T47D (cell line): ENCODE data around the gene GALE.
"Not testable (repeated sequence)": the region's sequence is repeated elsewhere in the genome, so short reads cannot be mapped to it uniquely, and the experiment has no call there.

ENCODE experiments used
- DNase-seq, 2 experiments: peaks; one replicate each; pipeline versions ENCODE4 v3.0.0 to v3.0.0-alpha.2; 2011 to 2012; ENCODE audit warnings: low read depth in 1 of 2, low spot score in 1 of 2
- JUND ChIP-seq: IDR thresholded peaks from 2 replicates; pipeline ENCODE4 v1.6.1; 2012; ENCODE audit warnings: low read depth
- in situ Hi-C: cut with HindIII; loops from 2 replicates; pipeline ENCODE4 v1.10.0; 2016; ENCODE audit warnings: low sequenced_read_pairs, low pct_unique_long_range_greater_than_20kb

GALE gene

GRCh38 chr1:23803674-23804073, 3.1 kb upstream of the GALE start:
- in situ Hi-C loops: no loop called here
- TF ChIP-seq JUND: no peak
- DNase-seq: no peak

GRCh38 chr1:23802809-23803342, 2.3 kb upstream of the GALE start:
- DNase-seq, in situ Hi-C loops: not testable (repeated sequence)

DNA sequence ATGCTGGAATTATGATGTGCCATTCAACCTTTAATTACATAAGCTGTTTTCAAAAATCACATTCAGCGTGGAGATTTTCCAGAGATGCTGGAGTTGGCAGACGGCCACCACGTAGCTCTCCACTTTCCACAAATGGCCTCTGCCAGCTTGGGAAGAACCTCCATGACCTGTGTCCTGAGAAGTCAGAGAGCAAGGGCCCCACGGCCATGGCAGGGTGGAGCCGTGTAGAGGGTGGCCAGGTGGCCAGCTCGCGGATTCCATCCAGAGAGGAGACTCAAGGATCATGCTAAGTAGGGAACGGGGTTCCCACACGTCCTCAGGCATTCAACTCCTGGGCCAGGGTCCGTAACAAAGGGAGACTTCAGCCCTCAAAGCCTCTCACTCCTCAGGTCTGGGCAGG, 1.3 kb upstream of the GALE start:
- DNase-seq: no peak
- TF ChIP-seq JUND: no peak
- in situ Hi-C loops: no loop called here

DNA sequence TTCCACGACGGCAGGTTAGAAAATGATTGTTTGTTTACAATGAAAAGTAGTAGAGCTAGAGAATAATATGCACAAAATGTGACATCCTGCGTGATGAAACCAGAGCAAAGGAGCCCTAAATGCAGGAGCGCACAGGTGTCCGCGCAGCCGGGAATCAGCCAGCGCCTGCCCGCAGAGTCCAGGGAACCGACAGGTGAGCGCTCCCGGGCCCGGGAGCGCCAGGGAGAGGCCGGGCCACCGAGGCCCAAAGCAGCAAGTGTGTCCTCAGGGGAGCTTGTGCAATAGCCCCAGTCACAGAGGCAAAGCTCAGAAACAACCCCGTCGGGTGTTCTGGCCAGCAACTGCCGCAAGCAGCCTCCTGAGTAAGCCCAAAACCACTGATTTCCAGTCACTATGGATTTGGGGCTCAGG, 789 bp upstream of the GALE start:
- no peak for TF ChIP-seq JUND
- DNase-seq: no peak
- in situ Hi-C loops: no loop called here

DNA sequence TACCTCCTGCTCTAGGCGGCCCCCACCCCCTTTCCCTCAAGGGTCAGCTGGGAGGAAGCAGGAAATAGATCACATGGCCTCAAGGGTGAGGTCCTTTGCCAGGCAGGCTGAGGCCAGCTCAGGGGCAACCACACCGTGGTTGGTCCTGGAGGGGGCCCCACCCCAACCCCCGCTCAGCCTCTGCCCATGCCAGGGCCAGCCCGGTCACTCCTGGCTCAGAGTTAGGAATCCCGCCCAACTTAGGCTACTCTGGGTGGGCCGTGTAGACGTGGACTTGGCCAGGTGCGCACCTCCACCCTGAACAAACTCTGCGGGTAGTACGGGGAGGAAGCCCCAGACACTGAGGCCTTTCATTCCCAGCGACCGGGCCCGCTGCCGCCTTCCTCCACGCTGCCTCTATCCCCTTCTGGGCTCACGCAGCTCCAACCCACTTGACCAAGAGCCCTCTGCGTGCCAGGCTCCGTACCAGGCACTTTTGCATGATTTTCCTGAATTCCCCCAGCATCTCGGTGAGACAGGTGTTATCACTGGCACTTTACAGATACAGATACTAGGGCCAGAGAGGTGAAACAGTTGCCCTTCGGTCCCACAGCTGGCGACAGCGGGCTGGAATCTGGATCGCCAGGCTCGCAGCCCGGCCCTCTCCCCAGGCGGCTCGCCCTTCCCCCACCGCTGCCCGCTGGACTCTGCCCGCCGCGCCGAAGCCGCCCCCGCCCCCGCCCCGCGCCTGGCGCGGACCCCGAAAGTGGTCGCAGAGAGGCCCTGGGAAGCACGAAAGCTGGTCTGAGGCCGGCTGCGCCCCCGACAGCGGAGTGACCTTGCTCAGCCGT, 769 bp downstream of the GALE start:
- peak; percentile 31 to 59 for DNase-seq
- in situ Hi-C loops: no loop called here
- TF ChIP-seq JUND: no peak

GRCh38 chr1:23799255-23799569, 1.3 kb downstream of the GALE start:
- DNase-seq: no peak
- in situ Hi-C loops: no loop called here

GRCh38 chr1:23798662-23799142, 1.9 kb downstream of the GALE start:
- no peak for TF ChIP-seq JUND
- in situ Hi-C loops: no loop called here
- no peak for DNase-seq

More at GRCh38 chr1:23799255-23799569, 1.3 kb downstream of the GALE start:
- TF ChIP-seq JUND: no peak

DNA sequence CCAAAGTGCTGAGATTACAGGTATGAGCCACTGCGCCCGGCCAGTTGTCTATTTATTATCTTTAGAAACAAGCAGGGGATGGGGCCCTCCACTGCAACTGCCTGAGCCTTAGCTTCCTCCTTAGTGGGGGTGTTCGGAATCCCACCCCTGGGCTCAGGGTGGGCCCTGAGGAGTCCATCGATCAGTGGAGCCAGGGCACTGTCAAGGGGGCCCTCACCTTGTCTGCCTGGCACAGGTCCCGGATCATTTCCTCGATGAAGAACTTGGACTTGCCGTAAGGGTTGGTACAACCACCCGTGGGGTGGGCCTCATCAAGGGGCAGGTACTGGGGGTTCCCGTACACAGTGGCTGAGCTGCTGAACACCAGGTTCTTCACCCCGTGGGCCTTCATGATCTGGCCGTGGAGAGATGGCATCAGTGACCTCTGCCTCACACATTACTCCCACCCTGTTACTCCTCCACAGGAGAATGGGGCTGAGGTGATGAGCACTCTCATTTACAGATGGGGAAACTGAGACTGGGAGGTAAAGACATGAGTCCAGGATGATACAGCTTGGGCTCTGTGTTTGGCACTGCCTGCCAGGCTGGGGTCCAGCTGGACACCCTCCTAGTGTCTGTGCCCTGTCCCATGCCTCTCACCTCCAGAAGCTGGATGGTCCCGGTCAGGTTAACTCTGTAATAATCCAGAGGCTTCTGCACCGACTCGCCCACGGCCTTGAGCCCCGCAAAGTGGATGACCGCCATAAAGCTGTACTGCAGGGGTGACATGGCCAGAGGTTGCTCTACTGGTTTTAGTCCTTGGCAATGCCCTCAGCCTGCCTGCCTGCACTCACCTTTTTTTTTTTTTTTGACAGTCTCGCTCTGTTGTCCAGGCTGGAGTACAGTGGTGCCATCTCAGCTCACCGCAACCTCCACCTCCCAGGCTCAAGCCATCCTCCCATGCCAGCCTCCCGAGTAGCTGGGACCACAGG, 2.8 kb downstream of the GALE start:
- TF ChIP-seq JUND: no peak
- in situ Hi-C loops: no loop called here
- DNase-seq: no peak

- DNase-seq: peak; percentile 41 to 50
- in situ Hi-C loops: no loop called here
- TF ChIP-seq JUND: no peak
These were observed 3.9 kb downstream of the GALE start for GRCh38 chr1:23796466-23797271.

DNA sequence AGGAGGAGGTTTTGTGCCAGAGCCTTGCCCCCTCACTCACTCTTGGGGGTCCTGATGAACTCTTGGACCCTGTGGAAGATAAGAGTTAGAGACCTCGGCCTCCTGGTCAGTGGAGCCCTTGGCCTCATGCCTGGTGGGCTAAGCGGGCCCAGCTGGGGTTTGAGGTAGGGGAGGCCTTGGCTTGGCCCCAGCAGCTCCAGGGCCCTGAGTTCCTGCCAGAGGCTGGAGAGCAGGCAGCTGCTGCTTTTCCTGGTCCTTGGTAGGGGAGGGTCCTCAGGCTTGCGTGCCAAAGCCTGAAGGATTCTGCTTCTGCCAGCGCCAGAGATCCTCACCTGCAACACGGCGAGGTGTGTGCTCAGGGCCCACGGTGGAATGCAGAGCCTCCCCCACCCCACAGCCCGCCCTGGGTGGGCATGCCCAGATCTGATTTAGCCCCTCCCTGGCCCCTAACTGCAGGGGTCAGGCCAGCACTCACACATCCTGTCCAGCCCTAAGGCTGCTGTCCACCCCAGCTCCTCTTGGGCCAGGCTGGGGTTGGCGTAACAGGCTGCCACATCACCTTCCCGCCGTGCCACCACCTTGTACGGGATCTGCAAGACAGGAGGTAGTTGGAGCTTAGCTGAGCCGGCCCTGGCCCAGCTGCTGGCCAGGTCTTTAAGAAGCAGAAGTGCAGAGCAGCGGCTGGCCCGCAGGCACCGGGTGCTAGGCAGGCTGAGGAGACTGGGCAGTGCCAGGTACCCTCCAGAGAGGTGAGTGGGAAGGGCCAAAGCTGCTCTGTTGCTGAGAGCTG, 4.7 kb downstream of the GALE start:
- no peak for TF ChIP-seq JUND
- in situ Hi-C loops: no loop called here
- DNase-seq: no peak

- in situ Hi-C loops, DNase-seq: not testable (repeated sequence)
These were observed 5.8 kb downstream of the GALE start for GRCh38 chr1:23794732-23795182.
